ENCODE data around the gene VPS52. TPM values are rescaled to one million over a fixed set of nuclear protein-coding genes. Genes with fewer than 3 reads are reported as not detected.

VPS52 gene
- total and polyA plus RNA-seq, 9 of the 15 experiments (the other 6 are each of a cell fraction or from before 2014, with no cell fraction given): 24.4 to 103 (median 40.2) TPM

- TF ChIP-seq DEAF1 (CRISPR knock-in tag; IDR thresholded peaks at IDR 0.05) (no peak), RERE (CRISPR knock-in tag; IDR thresholded peaks at IDR 0.05; ENCODE audit: borderline replicate concordance) (no peak), CTCFL (IDR thresholded peaks at IDR 0.05; ENCODE audit: borderline replicate concordance, insufficient read depth, low read depth, low read length, poor library complexity, severe bottlenecking) (peak; percentile 88), RUNX1 (IDR thresholded peaks at IDR 0.05; ENCODE audit: low read depth) (no peak), ZNF609 (CRISPR knock-in tag; IDR thresholded peaks at IDR 0.05; ENCODE audit: borderline replicate concordance) (0 out of 2 replicates have a peak, but pooled peaks have one; percentile 25), ZNF699 (CRISPR knock-in tag; IDR thresholded peaks at IDR 0.05; ENCODE audit: insufficient replicate concordance) (no peak), TEAD1 (CRISPR knock-in tag; IDR thresholded peaks at IDR 0.05) (0 out of 4 replicates have a peak, but pooled peaks have one; percentile 23 to 38), COPS2 (conservative IDR thresholded peaks at IDR 0.05) (no peak), HDAC2 (IDR thresholded peaks at IDR 0.05) (peak; percentile 31; the same call in 1 of the 2 replicates), DDX20 (tag; IDR thresholded peaks at IDR 0.05; ENCODE audit: low read depth) (no peak), ZNF133 (CRISPR knock-in tag; IDR thresholded peaks at IDR 0.05) (no peak)
- TF ChIP-seq, protein P1, sequence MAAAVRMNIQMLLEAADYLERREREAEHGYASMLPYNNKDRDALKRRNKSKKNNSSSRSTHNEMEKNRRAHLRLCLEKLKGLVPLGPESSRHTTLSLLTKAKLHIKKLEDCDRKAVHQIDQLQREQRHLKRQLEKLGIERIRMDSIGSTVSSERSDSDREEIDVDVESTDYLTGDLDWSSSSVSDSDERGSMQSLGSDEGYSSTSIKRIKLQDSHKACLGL (CRISPR knock-in tag; IDR thresholded peaks at IDR 0.05; ENCODE audit: borderline replicate concordance, poor library complexity, severe bottlenecking): no peak
Observed at GRCh38 chr6:33201147-33201545, 70.5 kb downstream of the VPS52 start (continued).
